NCI-H446 treated with DMSO at 0.1 percent for 48 hours (cell line): ENCODE measurements around the gene FYCO1.
"Not testable (repeated sequence)": the region's sequence is repeated elsewhere in the genome, so short reads cannot be mapped to it uniquely, and the experiment has no call there.

Source experiments
- DNase-seq: peaks from one replicate; lab custom pipeline; 2025; lab: John Stamatoyannopoulos, UW

FYCO1 gene

GRCh38 chr3:46010519-46011113 is 15.0 kb upstream of the FYCO1 start:
- no peak for DNase-seq

- DNase-seq, result no peak
These were observed 12.4 kb upstream of the FYCO1 start for GRCh38 chr3:46008058-46008457.

- no peak for DNase-seq
These were observed 11.7 kb upstream of the FYCO1 start for GRCh38 chr3:46007280-46007679.

- no peak for DNase-seq
These were observed 10.8 kb upstream of the FYCO1 start for GRCh38 chr3:46006238-46007032.

GRCh38 chr3:46003706-46004105 is 8.1 kb upstream of the FYCO1 start:
- DNase-seq, result not testable (repeated sequence)

- no peak for DNase-seq
These were observed 5.6 kb upstream of the FYCO1 start for GRCh38 chr3:46001178-46001577.

- no peak for DNase-seq
These were observed 2.3 kb upstream of the FYCO1 start for GRCh38 chr3:45997942-45998341.

GRCh38 chr3:45997499-45997898 is 1.9 kb upstream of the FYCO1 start:
- DNase-seq, result not testable (repeated sequence)

GRCh38 chr3:45994419-45995235 is 997 bp downstream of the FYCO1 start:
- no peak for DNase-seq

- no peak for DNase-seq
These were observed 2.1 kb downstream of the FYCO1 start for GRCh38 chr3:45993421-45994027.

GRCh38 chr3:45992821-45993221 is 2.8 kb downstream of the FYCO1 start:
- DNase-seq, result no peak

GRCh38 chr3:45992133-45992729 is 3.4 kb downstream of the FYCO1 start:
- no peak for DNase-seq

GRCh38 chr3:45991341-45991740 is 4.3 kb downstream of the FYCO1 start:
- DNase-seq, result no peak

- DNase-seq, result no peak
These were observed 5.4 kb downstream of the FYCO1 start for GRCh38 chr3:45990181-45990580.

- no peak for DNase-seq
These were observed 6.8 kb downstream of the FYCO1 start for GRCh38 chr3:45988804-45989203.

- no peak for DNase-seq
These were observed 7.3 kb downstream of the FYCO1 start for GRCh38 chr3:45988362-45988761.

- DNase-seq, result no peak
These were observed 8.0 kb downstream of the FYCO1 start for GRCh38 chr3:45987368-45988291.

- DNase-seq, result no peak
These were observed 9.2 kb downstream of the FYCO1 start for GRCh38 chr3:45986303-45986982.

- DNase-seq, result no peak
These were observed 9.9 kb downstream of the FYCO1 start for GRCh38 chr3:45985532-45986302.
